GM19463 (cell line): ENCODE measurements around the gene GSTA1.
"Not testable (repeated sequence)": the region's sequence is repeated elsewhere in the genome, so short reads cannot be mapped to it uniquely, and the experiment has no call there.

Experiments
- ATAC-seq: cut with Tn5 transposase; IDR thresholded peaks from one replicate; pipeline ENCODE4 v1.9.1; 2021; ENCODE audit warnings: mild to moderate bottlenecking, moderate library complexity; ENCODE audit not compliant: unreplicated experiment

GSTA1 gene

DNA sequence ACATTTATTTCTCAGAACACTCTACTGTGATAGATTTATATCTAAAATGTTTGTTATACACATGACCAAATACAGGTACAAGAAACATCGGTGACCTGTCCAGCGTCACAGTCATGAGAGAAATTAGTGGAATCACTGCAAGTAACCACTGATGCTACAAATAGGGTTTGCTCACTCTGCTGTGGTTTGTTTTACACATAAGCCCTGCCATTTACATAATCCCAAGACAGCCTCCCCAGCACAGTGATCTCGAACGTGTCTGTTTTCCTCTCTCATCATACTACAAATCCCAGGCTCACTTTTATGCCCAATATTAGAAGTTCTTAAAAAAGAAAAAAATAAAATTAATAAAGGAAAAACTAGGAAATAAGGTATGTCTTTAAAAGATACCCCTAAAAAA lies 6.2 kb upstream of the GSTA1 start:
- not testable (repeated sequence) for ATAC-seq

DNA sequence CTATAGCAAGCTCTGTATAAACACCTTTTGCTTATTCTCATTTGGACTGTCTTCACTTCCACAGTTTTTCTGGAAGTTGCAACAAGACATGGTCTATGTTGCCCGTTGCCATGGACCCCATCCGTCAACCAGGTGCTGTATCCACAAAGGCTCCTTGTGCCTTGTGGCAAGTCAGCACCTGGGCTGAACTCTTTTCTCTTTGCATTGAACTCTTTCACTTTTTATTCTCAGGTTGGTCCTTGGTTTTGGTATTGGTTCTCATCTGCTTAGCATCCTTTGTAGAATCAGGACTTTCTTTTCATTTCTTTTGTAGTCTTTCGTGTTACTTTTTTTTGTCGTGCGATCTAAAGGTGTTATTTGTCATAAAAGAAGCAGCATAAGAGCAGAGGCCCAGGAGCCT lies 5.0 kb upstream of the GSTA1 start:
- ATAC-seq: no peak

DNA sequence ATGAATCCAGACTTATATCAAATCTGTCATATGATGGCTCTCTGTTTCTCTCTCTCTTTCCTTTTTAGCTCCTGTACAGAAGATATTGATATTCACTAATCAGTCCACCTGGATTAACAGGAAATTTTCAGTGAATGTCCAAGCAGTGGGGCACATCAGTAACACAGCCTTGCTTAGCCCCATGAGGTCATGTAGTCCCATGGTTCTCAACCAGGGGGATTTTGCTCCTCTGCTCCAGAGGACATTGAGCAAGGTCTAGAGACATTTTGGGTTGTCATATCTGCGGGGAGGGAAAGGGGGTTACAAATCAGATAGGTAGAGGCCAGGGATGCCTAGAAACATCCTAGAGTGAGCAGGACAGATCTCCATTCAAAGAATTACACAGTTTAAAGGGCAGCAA lies 810 bp downstream of the GSTA1 start:
- ATAC-seq: no peak

- ATAC-seq: no peak
Measured at GRCh38 chr6:52801188-52801841, 2.3 kb downstream of the GSTA1 start.

- not testable (repeated sequence) for ATAC-seq
Measured at GRCh38 chr6:52799272-52799671, 4.3 kb downstream of the GSTA1 start.

- not testable (repeated sequence) for ATAC-seq
Measured at GRCh38 chr6:52794366-52794765, 9.2 kb downstream of the GSTA1 start.

DNA sequence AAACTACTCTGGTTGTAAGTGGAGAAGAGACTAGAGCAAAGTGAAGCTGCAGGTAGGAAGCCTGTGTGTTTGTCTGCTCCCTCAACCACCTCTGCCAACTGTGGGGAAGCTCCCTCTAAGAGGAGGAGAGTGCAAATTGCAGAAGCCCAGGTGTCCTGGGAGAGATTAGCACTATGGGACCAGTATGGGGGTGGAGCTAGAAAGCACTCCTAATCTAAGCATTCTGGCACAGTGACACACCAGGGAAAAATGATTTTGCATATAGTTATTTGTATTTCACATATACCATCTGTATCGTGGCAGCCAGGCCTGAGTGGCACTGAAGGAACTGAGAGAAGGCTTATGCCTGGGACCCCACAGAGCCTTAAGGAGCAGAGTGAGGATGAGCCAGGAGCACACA lies 12.8 kb downstream of the GSTA1 start:
- no peak for ATAC-seq

- not testable (repeated sequence) for ATAC-seq
Measured at GRCh38 chr6:52789658-52790057, 14.0 kb downstream of the GSTA1 start.

GRCh38 chr6:52788478-52788877 lies 15.1 kb downstream of the GSTA1 start:
- no peak for ATAC-seq

DNA sequence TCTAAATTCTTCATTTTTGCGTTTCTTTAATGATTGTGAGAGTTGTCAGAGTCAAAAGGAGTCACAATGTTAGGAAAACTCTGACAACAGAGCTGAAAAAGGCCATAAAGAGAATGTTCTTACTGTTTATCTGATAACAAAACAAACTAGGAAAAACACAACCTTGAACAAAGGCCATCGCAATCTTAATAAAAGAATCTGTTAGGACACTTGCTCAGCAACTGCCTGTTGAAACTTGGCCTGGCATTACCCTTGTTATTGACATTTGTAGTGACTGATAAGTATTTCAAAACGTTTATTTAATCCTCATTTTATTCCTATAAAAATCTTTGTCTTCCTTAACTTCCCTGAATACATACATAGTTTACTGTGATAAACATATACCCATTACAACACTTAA lies 15.7 kb downstream of the GSTA1 start:
- ATAC-seq: no peak

- no peak for ATAC-seq
Measured at GRCh38 chr6:52786249-52786956, 17.2 kb downstream of the GSTA1 start.

GRCh38 chr6:52782696-52783274 lies 20.8 kb downstream of the GSTA1 start:
- not testable (repeated sequence) for ATAC-seq

DNA sequence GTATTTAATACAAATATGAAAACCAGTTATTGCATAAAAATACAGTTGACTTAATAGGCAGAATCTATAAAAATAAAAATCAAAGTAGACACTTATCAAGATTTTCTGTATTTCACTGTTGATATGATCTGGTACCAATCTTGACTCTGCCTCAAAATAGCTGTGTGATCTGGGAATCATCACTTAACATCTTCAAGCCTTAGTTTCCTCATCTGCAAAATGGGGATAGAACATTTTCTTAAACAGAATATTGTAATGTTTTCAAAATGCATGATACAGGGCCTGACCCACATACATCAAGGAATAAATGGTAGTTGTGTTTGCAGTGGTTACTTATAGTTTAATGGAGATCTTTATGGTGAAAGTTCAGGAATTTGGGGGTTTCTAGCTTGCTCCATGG lies 21.4 kb downstream of the GSTA1 start:
- not testable (repeated sequence) for ATAC-seq

- no peak for ATAC-seq
Measured at GRCh38 chr6:52779237-52779636, 24.4 kb downstream of the GSTA1 start.

- ATAC-seq: not testable (repeated sequence)
Measured at GRCh38 chr6:52776711-52777351, 26.8 kb downstream of the GSTA1 start.

- ATAC-seq: not testable (repeated sequence)
Measured at GRCh38 chr6:52769399-52769798, 34.2 kb downstream of the GSTA1 start.

DNA sequence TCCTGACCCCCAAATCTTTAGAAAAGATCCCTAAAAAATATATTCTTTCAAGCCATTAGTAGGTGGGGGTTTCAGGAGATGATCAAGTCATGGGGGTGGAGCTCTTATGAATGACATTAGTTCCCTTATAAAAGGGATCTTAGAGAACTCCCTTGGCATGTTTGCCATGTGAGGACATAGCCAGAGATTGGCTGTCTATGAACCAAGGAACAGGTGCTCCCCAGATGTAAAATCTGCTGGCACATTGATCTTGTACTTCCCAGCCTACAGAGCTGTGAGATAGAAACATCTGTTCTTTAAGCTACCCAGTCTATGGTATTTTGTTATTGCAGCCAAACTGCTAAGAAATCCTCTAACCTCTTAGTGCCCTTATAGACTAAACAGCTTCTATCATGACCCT lies 36.0 kb downstream of the GSTA1 start:
- ATAC-seq: not testable (repeated sequence)

DNA sequence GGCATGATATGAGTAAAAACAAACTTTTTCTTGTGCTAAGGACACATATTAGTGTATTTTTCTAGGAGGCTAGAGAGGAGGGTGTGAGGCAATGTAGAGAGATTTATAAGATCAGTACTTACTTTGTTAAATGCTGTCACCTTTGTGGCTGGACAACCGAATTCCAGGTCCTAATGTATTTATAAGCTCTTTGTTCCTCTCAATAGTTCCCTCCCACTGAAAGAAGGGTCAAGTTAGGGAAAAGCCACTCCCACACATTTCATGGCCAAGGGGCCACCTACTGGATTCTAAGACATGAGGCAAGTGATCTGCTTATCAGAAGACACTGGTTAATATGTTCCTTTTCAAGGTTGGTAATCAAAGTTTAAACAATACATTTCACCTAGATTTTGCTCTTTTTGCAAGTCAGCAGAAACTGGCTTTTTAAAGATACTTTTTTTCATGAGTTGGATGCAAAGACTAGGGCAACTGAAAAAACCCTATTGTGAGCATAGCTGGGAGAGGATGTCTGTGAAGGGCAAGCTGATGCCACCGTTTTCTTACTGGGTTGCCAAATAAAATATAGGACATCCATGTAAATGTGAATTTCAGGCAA lies 40.2 kb downstream of the GSTA1 start, which contains the start of gene GSTA2:
GSTA2 (minus strand) TSS at position 154 of the 595 bp plus-strand sequence. CDS start 5,528 bp downstream, outside the sequence.
- not testable (repeated sequence) for ATAC-seq

GRCh38 chr6:52761673-52762491 lies 41.7 kb downstream of the GSTA1 start:
- not testable (repeated sequence) for ATAC-seq

- ATAC-seq: no peak
Measured at GRCh38 chr6:52760105-52760765, 43.4 kb downstream of the GSTA1 start.
